ENCODE data around the gene AKAP12.

- TF ChIP-seq, protein P1, sequence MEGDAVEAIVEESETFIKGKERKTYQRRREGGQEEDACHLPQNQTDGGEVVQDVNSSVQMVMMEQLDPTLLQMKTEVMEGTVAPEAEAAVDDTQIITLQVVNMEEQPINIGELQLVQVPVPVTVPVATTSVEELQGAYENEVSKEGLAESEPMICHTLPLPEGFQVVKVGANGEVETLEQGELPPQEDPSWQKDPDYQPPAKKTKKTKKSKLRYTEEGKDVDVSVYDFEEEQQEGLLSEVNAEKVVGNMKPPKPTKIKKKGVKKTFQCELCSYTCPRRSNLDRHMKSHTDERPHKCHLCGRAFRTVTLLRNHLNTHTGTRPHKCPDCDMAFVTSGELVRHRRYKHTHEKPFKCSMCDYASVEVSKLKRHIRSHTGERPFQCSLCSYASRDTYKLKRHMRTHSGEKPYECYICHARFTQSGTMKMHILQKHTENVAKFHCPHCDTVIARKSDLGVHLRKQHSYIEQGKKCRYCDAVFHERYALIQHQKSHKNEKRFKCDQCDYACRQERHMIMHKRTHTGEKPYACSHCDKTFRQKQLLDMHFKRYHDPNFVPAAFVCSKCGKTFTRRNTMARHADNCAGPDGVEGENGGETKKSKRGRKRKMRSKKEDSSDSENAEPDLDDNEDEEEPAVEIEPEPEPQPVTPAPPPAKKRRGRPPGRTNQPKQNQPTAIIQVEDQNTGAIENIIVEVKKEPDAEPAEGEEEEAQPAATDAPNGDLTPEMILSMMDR (IDR thresholded peaks at IDR 0.05), result no peak
- TF ChIP-seq POLR2AphosphoS5 (IDR thresholded peaks at IDR 0.05), result no peak
- TF ChIP-seq POLR2A (IDR thresholded peaks at IDR 0.05), result no peak
These were observed 114.0 kb downstream of the AKAP12 start for GRCh38 chr6:151353795-151354194.
